Activated naive CD4-positive, alpha-beta T cell (primary cell): ENCODE results near the gene NEK11.

Experiments
- DNase-seq, 4 experiments: peaks; one replicate each; lab custom pipeline; 2025; lab: John Stamatoyannopoulos, UW

Gene NEK11

DNA sequence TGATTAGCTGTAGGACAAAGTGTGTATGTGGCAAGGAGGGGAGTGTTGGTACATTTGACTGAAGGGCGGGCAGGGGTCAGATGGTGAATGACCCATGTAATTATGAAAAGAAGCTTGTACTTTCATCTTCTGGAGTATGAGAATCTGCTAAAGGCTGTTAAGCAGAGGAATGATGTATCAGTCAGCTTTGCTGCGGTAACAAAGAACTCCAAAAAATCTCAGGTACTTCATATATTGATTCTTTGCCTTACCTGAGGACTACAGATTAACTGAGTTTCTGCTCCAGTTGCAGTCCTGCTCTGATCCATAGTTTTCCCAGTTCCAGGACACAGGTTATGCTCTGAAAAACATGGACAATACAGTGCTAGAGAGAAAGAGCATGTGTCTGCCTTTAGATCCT is 115.1 kb downstream of the NEK11 start:
- DNase-seq, result no peak

DNA sequence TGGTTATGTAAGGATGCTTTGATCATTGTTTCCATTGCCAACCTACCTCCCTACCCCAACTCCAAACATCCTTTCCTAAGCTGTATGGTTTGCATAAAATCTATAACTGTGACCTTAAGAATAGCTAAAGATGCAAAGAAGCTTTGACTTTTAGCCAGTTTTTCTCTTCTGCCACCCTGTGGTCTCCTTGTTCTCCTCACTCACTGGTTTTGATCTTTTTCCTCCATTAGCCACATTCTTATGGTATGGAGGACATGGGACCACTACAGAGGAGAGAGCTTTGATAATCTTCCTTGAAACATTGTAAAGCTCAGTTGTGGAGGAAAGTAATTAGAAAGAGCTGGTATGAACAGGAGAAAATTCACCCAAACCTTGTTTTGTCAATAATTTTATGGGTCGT is 115.9 kb downstream of the NEK11 start:
- DNase-seq, result no peak

DNA sequence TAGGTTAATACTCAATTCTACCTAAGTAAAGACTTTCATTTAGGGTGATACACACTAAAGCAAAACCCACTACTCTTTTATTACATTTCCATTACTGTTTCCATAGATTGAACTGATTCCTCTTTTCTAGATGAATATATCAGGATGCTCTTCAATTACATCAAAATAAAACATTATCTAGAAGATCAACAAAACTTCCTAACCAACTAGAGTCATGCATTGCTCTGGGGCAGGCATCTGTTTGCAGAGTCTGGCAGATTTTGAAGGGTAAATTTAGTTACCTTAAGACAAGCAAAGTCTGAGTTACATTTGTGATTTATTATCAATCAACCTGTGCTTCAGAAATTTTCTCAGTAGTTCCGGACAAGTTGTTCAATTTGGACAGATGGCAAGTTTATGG is 117.1 kb downstream of the NEK11 start:
- DNase-seq, result no peak

DNA sequence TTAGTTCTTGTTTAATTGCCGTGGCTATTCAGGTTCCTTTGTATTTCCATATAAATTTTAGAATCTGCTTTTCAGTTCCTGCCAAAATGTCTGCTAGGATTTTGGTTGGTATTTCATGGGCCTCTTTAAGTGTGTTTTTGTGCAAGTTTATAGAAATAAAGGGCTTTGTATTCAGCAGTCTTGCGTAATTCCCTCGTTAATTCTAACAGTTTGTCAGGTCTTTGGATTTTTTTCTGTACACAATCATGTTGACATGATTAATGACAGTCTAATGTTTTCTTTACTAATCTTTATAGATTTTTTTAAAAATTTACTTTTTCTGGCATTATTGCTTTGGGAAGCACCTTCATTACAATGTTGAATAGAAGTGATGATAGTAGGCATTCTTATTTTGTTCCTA is 120.9 kb downstream of the NEK11 start:
- DNase-seq, result no peak

DNA sequence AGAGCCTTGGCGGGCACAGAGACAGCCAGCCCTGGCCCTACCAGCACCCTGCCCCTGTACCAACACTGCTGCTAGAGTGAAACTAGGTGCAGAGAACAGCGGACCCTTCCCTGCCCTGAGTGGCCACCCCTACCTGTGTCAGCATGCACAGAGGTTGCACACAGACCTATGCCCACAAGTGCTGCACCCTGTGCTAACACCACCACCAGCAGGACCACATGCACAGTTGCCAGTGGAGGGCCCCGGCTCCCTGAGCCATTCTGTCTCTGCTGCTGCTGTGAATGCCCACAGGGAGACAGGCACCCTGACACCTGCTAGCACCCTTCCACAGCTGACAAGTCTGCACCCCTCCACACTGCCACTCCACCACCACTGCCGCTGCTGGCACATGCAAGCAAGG is 131.8 kb downstream of the NEK11 start:
- no peak for DNase-seq

DNA sequence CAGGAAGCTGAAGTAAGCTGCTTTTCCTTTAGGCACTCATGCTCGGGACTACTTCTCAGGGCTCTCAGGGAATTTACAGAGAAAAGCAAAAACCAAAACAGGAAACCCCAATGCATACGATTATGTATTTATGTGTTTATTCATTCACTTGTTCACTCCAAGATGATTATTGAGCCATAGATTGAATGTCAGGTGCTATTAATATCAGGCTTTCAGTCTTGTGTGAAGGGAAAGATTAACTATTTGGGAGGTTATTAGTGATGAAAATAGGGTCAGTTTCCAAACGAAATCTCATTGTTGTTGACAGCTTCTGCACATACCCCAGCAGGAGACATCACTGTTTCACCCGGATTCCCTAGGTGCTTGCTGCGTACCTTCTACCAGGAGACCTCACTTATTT is 135.8 kb downstream of the NEK11 start:
- no peak for DNase-seq

DNA sequence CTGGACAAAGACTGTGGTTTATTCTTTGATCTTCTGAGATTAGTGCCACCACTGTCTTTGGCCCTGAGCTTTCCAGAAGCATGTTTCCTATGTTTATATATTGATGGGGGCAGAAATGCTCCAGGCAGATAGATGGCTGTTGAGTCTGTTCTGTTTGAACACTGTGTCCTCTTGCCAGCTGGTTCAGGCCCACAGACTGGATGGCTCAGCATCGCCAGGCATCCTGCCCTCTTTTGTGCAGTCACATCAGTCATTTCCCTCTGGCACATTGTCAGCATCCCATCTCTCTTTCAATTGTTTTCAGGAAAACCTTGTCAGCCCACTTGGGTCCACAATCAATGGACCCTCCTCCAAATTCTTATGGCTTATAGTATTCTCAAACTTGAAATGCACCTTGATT is 141.2 kb downstream of the NEK11 start:
- DNase-seq, result no peak

DNA sequence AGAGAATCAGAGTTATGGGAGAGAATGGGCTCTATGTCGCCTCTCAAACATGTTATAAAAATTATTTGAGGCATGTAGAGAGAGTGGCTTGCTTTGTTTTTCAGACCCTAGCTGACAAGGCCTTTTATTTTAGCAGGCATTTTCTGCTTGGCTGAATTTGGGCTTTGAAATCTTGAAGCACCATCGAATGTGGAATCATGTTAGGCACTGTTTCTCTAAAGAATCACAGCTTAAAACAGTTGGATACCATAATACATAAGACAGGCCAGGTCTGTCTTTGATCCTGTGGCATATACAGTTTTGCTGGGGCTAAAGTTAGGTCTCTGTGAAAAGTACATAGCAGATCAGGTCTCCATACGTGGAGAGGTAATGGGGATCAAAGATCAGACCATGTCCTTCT is 142.7 kb downstream of the NEK11 start:
- DNase-seq, result no peak

DNA sequence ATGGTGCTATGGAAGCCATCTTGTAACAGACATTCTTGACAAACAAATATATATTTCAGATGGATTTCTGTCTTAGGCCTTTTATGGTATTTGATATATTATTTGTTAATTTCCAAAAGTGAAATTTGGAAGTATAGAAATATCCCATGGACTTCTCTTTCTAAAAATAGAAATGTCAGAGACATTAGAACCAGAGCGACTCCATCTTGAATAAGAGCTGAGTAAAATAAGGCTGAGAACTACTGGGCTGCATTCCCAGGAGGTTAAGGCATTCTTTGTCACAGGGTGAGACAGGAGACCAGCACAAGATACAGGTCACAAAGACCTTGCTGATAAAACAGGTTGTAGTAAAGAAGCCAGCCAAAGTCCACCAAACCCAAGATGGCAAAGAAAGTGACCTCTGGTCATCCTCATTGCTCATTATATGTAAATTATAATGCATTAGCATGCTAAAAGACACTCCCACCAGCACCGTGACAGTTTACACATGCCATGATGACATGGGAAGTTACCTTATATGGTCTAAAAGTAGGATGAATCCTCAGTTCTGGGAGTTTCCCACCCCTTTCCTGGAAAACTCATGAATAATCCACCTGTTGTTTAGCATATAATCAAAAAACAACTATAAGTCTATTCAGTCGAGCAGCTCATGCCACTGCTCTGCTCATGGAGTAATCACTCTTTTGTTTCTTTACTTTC is 146.0 kb downstream of the NEK11 start:
- no peak for DNase-seq

DNA sequence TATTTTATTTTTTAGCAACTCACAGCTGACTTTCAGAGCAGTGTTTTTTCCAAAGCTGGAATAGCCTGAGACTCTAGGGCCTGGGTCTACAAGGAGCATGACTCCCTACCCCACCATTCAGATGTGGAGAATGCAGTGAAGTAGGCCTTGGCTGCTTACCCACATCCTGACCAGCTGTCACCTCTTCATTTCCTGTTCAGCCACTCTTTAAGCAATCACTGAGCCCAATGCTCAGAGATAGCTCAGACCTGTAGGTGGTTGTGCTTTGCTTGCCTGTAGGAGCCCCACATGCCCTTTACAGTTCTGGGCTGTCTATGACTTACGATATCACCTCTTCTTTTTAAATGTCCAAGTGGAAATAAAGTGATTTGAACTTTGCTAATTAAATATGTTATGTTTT is 148.1 kb downstream of the NEK11 start:
- DNase-seq, result no peak

DNA sequence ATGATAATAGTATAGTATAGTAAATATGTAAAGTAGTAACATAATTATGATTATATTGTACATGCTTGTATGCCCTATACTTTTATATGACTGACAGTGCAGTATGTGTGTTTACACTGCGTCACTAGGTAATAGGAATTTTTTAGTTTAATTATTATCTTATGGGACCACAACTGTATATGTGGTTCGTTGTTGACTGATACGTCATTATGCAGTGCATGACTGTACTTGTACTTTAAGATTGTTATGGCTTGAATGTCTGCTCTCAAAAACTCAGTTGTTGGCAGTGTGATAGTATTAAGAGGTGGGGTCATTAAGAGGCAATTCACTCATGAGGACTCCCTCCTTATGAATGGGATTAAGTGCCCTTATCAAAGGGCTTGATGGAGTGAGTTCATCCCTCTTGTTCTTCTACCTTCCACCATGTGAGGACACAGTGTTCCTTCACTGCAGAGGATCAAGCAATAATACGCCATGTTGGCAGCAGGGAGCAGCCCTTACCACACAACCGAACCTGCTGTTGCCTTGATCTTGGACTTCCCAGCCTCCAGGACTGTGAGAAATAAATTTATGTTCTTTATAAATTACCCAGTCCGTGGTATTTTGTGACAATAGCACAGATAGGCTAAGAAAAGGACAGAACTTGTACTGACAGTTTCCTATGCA is 152.2 kb downstream of the NEK11 start:
- no peak for DNase-seq

DNA sequence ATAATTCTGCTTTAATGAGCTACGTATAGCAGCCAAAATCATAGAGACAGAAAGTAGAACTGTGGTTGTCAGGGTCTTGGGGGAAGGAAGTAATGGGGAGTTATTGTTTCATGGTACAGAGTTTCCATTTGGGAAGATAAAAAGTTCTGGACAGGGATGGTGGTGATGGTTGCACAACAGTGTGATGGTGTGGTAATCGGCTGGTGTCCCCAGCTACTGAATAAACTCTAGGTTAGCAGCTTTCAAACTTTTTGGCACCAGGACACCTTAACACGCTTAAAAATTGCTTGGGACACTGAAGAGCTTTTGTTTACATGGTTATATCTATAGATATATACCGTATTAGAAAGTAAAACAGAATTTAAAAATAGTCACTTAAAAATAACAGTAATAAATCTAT is 166.0 kb downstream of the NEK11 start:
- no peak for DNase-seq

DNA sequence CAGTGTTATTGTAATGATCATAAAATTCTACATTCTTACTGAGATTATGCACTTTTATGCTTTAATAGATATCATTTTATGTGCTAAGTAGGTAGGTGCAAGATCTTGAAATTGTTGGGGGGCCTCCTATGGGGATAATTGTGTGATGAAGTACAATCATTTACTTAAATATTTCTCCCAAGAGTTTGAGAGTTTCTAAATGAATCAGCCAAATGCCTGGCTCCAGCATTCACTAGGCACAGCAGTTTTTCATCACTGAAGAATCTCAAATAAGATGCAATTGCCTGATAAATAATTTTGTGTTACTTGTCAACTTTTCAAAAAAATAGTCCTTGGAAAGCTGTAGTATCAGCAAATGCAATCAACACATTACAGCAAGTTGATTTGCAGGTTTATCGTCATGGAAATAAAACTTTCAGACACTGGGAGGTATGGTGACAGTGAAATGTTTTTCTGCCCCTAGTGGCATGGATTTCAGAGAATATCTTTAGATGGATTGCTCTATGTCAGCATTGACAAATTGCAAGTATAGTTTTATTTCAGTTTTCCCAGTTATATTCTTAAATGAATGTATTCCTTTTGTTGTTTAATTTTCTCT is 167.1 kb downstream of the NEK11 start:
- DNase-seq, result no peak

DNA sequence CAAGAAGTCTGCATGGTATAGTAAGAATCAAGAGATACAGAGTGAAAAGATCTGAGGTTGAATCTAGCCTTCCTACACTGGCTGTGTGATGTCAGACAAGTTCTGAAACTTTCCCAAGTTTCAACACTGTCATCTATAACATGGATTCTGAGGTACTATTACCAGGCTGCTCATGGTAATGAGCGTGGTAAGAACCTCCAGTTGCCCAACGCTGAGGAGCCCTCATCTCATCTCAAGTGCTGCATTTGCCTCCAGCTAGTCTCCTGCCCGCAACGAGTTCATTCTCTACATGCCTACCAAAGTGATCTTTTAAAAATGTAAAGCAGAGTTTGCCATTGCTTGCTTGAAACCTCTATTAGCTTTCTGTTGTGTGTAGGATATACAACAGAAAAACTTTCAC is 168.1 kb downstream of the NEK11 start:
- DNase-seq, result no peak

DNA sequence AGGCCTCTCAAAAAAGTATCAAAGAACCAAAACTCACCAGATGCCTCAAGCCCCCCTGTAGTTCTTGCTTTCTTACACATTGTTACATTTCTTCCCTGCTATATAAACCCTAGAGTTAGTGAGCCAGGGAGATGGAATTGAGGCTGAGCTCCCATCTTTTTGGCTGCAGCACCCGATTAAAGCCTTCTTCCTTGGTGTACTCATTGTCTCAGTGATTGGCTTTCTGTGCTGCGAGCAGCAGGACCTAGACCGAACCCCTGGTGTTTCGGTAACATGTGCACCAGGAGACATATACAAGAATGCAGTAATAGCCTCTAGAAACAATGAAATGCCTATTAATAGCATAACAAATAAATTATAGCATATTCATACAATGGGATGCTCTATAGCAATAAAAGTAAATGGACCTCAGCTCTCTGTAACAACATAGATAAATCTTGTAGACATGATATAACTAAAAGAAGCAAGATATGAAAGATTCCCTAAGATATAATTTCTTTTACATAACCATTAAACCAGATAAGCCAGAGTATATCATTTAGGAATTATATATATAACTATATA is 174.0 kb downstream of the NEK11 start:
- DNase-seq, result no peak

DNA sequence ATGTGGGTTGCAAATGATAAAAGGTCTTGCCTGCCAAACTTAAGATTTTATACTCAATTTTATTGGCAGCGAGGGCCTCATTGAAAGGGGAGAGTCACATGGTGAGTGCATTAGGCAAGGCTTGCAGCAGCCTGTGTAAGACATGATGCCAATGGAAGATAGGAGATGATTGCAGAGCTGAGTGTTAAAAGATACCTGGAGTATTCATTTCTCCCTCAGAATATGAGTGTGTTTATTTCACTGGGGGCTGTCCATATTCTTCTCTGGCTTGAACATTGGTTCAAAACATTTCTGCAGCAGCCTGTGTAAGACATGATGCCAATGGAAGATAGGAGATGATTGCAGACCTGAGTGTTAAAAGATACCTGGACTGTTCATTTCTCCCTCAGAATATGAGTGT is 189.7 kb downstream of the NEK11 start:
- DNase-seq, result no peak

DNA sequence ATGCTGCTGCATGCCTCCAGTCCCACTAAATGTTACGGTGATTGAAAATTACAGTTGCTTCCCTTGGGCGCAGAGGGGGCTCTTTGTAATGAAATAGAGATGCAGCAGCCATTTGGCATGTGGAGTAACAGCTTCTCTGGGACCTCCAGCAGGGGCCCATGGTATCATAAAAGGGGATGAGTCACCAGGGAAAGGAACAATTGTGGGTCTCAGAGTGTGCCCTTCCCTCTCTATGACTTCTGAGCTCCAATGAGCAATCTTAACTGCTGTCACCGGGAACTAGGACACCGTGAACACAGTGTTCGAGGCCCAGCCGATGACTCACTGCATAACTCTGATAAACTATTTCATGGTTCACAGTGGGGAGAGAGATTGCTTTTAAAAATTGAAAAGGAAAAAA is 190.1 kb downstream of the NEK11 start:
- DNase-seq, result no peak

DNA sequence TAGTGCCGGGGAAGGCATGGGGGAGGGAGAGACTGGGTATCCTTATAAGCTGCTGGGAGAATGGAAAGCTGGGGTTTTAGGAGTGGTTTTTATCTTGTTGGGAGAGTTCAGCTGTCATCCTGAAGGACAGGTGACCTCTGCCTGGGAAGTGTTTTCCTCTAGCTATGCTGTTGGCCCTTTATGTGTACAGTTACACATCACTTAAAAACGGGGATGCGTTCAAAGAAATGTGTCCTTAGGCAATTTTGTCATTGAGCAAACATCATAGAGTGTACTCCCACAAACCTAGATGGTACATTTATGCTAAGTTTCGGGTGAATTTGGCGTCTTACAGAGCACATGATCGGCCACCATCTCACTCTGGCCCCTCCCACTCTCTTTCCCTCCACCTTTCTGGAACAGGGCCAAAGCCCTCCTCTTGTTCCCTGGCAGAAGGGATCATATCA is 190.6 kb downstream of the NEK11 start:
- no peak for DNase-seq

DNA sequence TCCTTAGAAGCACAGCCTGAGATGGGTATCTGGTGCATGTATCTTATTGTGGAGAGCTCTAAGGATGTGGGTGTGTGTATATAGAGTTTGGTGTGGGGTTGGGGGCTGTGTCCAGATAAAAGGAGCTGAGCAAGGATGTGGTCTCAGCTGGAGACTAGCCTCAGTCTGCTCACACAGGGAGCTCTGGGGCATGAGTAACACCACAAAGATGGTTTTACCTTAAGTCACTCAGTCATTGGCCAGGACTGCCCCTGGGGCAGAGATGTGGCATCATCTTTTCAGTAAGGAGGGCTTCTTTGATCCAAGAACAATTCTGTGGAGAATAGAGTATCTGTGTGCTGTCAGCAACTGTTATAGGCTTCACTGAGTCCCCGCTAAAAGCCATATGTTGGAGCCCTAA is 191.5 kb downstream of the NEK11 start:
- no peak for DNase-seq

DNA sequence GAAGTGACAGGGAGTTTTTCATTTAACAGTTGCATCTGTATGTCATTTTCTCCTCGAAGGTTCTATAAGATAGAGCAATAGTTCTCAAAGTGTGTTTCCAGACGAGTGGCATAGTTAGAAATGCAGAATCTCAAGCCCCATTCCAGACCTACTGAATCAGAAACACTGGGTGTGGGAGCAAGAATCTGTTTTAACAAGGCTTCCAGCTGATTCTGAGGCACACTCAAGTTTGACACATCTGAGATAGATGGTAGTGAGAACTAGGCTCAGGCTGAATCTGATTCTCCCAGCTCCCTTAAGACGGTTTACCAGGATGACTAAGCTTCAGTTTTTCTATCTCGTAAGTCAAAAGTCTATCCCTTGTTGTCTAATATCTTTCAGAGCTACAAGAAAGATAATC is 195.1 kb downstream of the NEK11 start:
- DNase-seq, result no peak

DNA sequence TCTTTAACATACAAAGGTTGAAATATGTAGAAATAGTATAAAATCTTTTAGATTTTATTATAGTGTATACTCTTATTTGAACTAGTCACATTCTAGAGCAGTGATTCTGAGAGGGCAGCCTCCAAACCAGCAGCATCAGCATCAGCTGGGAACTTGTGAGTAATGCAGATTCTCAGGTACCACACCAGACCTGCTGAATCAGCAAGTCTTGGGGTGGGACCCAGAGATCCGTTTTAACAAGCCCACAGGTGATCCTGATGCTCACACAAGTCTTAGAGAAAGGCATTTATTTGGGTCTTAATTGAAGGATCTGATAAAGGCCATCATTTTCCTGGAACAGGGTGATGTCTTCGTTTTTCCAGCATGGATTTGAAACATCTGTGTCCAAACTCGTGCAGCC is 195.9 kb downstream of the NEK11 start:
- DNase-seq, result no peak

DNA sequence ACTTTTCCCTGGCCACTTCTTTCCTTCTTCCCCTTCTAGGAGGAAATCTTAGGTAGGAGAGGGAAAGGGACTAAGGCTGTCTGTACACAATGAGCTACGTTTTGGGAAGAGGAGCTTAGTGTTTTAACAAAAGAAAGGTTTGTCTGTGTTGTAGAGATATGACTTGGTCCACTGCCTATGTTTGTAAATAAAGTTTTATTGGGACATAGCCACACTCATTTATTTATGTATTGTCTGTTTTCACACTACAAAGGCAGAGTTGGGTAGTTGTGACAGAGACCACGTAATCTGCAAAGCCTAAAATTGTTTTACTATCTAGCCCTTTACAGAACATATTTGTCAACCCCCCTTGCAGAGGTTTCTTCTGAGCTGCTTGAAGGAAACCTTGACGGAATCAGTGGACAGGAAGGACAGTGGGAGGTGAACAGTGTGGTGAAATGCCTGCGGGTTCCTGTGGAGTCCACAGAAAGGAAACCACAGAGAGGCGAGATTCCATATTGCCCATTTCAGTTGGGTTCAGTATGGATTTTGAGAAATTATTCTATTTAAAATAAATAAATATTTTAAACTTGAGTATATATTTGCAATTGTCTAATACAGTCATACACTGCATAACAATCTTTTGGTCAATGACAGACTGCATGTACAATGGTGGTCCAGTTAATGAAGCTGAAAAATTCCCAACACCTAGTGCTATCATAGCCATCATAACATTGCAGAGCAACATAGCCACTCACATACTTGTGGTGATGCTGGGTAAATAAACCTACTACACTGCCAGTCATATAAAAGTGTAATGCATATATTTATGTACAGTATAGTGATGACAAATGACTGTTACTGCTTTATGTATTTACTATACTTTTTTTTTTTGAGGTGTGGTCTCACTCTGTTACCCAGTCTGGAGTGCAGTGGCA is 197.0 kb downstream of the NEK11 start:
- DNase-seq, result no peak
